PFSK-1 (cell line): Measurements from ENCODE around the gene ADAP1.

Experiments
- FOXP2 ChIP-seq: optimal IDR thresholded peaks from 2 replicates; pipeline ENCODE3; 2011; ENCODE audit warnings: borderline replicate concordance, control low read depth, inconsistent platforms; ENCODE audit not compliant: insufficient read depth; ENCODE audit errors: extremely low read length, extremely low read depth
- POLR2AphosphoS5 ChIP-seq: IDR thresholded peaks from 2 replicates; pipeline ENCODE4 v1.6.1; 2012; ENCODE audit warnings: low read depth, mild to moderate bottlenecking, control low read depth, low read length, moderate library complexity
- REST ChIP-seq, 2 experiments: IDR thresholded peaks; 2 replicates each; pipeline versions ENCODE4 v1.6.1 to v1.8.0; 2011 to 2012; ENCODE audit warnings: low read depth in 2 of 2, low read length in 2 of 2, control low read depth in 1 of 2, inconsistent platforms in 1 of 2, mild to moderate bottlenecking in 1 of 2, moderate library complexity in 1 of 2; ENCODE audit not compliant: insufficient read depth in 1 of 2
- SIN3A ChIP-seq: IDR thresholded peaks from 2 replicates; pipeline ENCODE4 v1.6.1; 2012; ENCODE audit warnings: mild to moderate bottlenecking, low read length, moderate library complexity, borderline replicate concordance; ENCODE audit not compliant: insufficient read depth
- TAF1 ChIP-seq: IDR thresholded peaks from 2 replicates; pipeline ENCODE4 v1.6.1; 2012; ENCODE audit warnings: low read length, control low read depth, borderline replicate concordance; ENCODE audit not compliant: insufficient read depth

ADAP1 gene

GRCh38 chr7:974172-974571 is 19.7 kb upstream of the ADAP1 start:
- no peak for TF ChIP-seq FOXP2
- no peak for TF ChIP-seq POLR2AphosphoS5
- TF ChIP-seq TAF1 = no peak
- TF ChIP-seq SIN3A = no peak
- TF ChIP-seq REST (IDR thresholded peaks at IDR 0.05; ENCODE audit: insufficient read depth in 1 of 2, low read depth in 2 of 2, low read length in 2 of 2) = no peak

- TF ChIP-seq POLR2AphosphoS5 (no peak), SIN3A (no peak), TAF1 (no peak)
These were observed 18.8 kb upstream of the ADAP1 start for GRCh38 chr7:973312-973711.

- TF ChIP-seq SIN3A (no peak), REST (IDR thresholded peaks at IDR 0.05; ENCODE audit: insufficient read depth in 1 of 2, low read depth in 2 of 2, low read length in 2 of 2) (no peak), TAF1 (no peak), FOXP2 (no peak), POLR2AphosphoS5 (no peak)
These were observed 18.3 kb upstream of the ADAP1 start for GRCh38 chr7:972676-973309.

- no peak for TF ChIP-seq REST (IDR thresholded peaks at IDR 0.05; ENCODE audit: insufficient read depth in 1 of 2, low read depth in 2 of 2, low read length in 2 of 2)
- no peak for TF ChIP-seq SIN3A
- no peak for TF ChIP-seq FOXP2
- TF ChIP-seq TAF1 = no peak
- TF ChIP-seq POLR2AphosphoS5 = no peak
These were observed 17.6 kb upstream of the ADAP1 start for GRCh38 chr7:972110-972509.

GRCh38 chr7:970744-971143 is 16.3 kb upstream of the ADAP1 start:
- TF ChIP-seq FOXP2 (no peak), TAF1 (no peak), REST (IDR thresholded peaks at IDR 0.05; ENCODE audit: insufficient read depth in 1 of 2, low read depth in 2 of 2, low read length in 2 of 2) (no peak), SIN3A (no peak), POLR2AphosphoS5 (no peak)
